NCI-H1092 (cell line): ENCODE measurements around the gene IVD.

Experiments
- DNase-seq: peaks from one replicate; lab custom pipeline; 2025; lab: John Stamatoyannopoulos, UW

The IVD gene

GRCh38 chr15:40460404-40460803, 54.8 kb downstream of the IVD start:
- DNase-seq: no peak

- no peak for DNase-seq
Measured at GRCh38 chr15:40461958-40462357, 56.4 kb downstream of the IVD start.

- DNase-seq: no peak
Measured at GRCh38 chr15:40463279-40463678, 57.7 kb downstream of the IVD start.

GRCh38 chr15:40463886-40464545, 58.4 kb downstream of the IVD start:
- no peak for DNase-seq

GRCh38 chr15:40464595-40465185, 59.1 kb downstream of the IVD start:
- no peak for DNase-seq

- DNase-seq: no peak
Measured at GRCh38 chr15:40465939-40466338, 60.3 kb downstream of the IVD start.

GRCh38 chr15:40466426-40467260, 61.0 kb downstream of the IVD start:
- no peak for DNase-seq

GRCh38 chr15:40467261-40467615, 61.6 kb downstream of the IVD start:
- DNase-seq: no peak

GRCh38 chr15:40468898-40469331, 63.3 kb downstream of the IVD start:
- no peak for DNase-seq

GRCh38 chr15:40469776-40470390, 64.3 kb downstream of the IVD start:
- no peak for DNase-seq

- peak; percentile 23 for DNase-seq
Measured at GRCh38 chr15:40470423-40471104, 65.0 kb downstream of the IVD start, which contains the start of gene CHST14. CHST14 (plus strand) TSS chr15:40470984; CDS start chr15:40471214, 230 bp downstream.
